Astrocyte of the spinal cord (primary cell): ENCODE data around the gene SCIN.
A peak's percentile ranks its signal among the peaks of the same experiment; 100 is the strongest.

ENCODE experiments used
- DNase-seq: peaks from one replicate; pipeline ENCODE4 v3.0.0; 2011; ENCODE audit warnings: low read depth, low spot score
- H3K4me3 ChIP-seq: 2 replicates; pipeline ENCODE4 v1.5.1; 2011; ENCODE audit warnings: low read depth, mild to moderate bottlenecking, low read length, moderate library complexity
- CTCF ChIP-seq: IDR thresholded peaks from 2 replicates; pipeline ENCODE4 v1.5.1; 2012; ENCODE audit warnings: low read depth, mild to moderate bottlenecking, low read length, inconsistent platforms
- in situ Hi-C: cut with HindIII; loops from 2 replicates; pipeline ENCODE4 v1.10.0; 2017; ENCODE audit warnings: low sequenced_read_pairs

SCIN gene

GRCh38 chr7:12539681-12540080 is 30.8 kb upstream of the SCIN start:
- no peak for DNase-seq
- no peak for TF ChIP-seq CTCF
- H3K4me3 ChIP-seq = no peak overlapping the region
- in situ Hi-C loops = no loop called here

DNA sequence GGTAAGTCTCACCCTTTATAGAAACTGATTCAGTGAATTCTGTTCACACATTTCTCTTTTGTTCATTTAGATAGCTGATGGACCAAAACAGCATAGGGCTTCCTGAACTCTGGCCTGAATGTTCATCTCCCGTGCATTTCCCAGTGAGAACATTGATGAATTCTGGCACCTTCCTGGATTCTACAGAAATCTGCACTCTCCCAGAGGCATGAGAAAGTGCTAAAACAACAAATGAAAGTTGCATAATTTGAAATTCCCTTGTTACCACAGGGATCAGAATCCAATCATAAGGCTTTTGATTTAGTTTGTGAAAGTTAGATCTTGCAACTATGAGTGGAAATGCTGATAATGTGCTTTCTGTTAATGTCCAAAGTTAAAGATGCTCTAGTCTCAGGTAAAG is 29.7 kb upstream of the SCIN start:
- in situ Hi-C loops = no loop called here
- no peak for TF ChIP-seq CTCF
- no peak for DNase-seq
- no peak overlapping the region for H3K4me3 ChIP-seq

- DNase-seq = no peak
- in situ Hi-C loops = no loop called here
- TF ChIP-seq CTCF = no peak
- H3K4me3 ChIP-seq = no peak overlapping the region
Observed at GRCh38 chr7:12543586-12543985, 26.9 kb upstream of the SCIN start.

GRCh38 chr7:12549106-12549505 is 21.4 kb upstream of the SCIN start:
- peak; percentile 63 for DNase-seq
- no peak for TF ChIP-seq CTCF
- no peak overlapping the region for H3K4me3 ChIP-seq
- in situ Hi-C loops = no loop called here

DNA sequence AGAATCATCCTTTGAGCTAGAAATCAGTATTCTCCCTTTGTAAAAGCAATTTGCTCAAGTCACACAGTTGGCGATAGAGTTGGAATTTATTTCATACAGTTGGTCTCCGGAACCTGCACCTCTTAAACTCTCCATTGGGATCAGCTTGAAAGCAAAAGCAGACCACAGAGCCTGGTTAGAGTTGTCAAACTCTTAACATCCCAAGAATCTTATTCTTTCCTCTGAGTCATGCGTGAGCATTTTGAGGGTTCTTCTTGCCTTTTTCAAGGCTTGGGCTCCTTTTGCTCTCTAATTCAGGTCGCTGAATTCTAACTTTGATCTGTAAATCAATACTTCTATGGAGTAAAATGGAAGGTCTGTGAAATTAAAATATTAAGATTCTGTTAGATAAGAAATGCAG is 19.6 kb upstream of the SCIN start:
- H3K4me3 ChIP-seq = no peak overlapping the region
- no peak for TF ChIP-seq CTCF
- in situ Hi-C loops = no loop called here
- peak; percentile 71 for DNase-seq

DNA sequence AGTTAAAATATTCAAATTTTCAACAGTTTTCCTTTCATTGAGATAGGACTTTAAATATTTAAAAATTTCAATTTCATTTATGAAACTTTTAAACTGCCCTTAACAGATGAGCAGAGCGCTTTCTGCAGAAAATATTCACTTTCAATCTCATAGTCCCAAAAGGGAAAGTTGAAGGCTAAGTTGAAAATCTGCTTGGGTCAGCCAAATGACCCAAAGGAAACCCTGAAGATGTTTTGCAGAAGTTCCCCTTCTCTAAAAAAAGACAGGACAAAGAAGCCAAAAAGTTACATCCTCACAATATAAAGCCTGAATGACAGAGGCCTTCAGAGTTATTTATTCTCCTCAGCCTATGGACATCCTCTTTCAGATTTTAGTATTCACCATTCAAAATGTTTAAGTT is 17.6 kb upstream of the SCIN start:
- no peak for DNase-seq

More for the DNA sequence above, 17.6 kb upstream of the SCIN start:
- in situ Hi-C loops = no loop called here
- TF ChIP-seq CTCF = no peak
- H3K4me3 ChIP-seq = no peak overlapping the region
